GM18511 (cell line): ENCODE measurements around the gene KRTAP13-1.

Source experiments
- ATAC-seq: cut with Tn5 transposase; IDR thresholded peaks from one replicate; pipeline ENCODE4 v1.9.1; 2021; ENCODE audit warnings: mild to moderate bottlenecking, moderate library complexity; ENCODE audit not compliant: unreplicated experiment

Gene KRTAP13-1, protein sequence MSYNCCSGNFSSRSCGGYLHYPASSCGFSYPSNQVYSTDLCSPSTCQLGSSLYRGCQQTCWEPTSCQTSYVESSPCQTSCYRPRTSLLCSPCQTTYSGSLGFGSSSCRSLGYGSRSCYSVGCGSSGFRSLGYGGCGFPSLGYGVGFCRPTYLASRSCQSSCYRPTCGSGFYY

DNA sequence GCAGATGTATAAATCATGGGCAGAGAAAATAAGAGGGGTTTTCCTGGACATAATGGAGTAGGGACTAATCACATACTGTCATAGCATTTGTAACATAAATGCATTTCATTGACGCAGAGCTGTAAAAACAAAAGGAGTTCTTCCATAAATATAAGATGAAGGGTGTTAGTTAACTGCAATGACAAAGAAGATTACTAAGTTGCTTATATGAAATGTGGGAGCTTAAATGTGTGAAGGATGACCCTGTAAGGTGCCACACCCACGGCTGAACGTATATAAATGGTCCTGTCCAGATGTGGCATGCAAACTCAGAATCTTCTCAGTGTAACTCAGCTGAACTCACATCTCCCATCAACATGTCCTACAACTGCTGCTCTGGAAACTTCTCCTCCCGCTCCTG is at the start of gene KRTAP13-1:
KRTAP13-1 (plus strand) TSS at position 301 of the 400 bp plus-strand sequence; CDS start at position 357, 56 bp downstream.
- no peak for ATAC-seq

DNA sequence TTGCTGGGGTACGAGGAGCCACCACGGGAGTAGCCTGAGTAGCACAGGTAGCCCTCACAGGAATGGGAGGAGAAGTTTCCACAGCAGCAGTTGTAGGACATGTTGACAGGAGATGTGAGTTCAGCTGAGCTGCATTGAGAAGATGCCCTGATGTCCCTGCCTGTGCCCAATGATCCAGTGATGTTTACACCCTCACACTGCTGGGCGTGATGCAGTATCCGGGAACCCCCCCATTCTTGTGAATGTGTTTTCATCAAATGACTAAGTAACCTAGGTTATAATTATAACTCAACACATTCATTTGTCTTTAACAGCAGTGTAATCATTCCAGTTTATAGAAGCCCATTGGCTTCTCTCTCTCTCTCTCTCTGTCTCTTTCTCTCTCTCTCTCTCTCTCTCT is 47.3 kb upstream of the KRTAP13-1 start, which contains the start of gene KRTAP23-1:
KRTAP23-1 (minus strand) TSS at position 101 of the 400 bp plus-strand sequence; CDS start at position 101, 0 bp downstream.
- no peak for ATAC-seq

DNA sequence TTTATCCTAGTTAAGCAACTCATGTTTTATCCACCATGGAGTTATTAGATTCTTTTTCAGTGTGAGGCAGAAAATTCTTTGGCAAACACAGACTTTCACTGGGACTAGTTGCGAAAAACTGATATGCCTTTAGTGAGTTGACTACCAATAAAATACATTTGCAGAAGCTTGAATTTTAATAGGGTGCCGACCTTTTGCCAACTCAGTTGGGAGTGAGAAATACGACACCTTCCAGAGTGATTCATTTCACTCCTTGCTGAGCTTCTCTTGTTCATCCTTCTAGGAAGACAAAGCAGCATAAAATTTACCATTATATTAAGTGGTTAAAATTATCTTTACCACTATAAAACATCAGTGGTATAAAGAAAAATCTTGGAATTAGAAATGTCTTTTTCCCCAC is 46.3 kb upstream of the KRTAP13-1 start:
- ATAC-seq, result no peak

DNA sequence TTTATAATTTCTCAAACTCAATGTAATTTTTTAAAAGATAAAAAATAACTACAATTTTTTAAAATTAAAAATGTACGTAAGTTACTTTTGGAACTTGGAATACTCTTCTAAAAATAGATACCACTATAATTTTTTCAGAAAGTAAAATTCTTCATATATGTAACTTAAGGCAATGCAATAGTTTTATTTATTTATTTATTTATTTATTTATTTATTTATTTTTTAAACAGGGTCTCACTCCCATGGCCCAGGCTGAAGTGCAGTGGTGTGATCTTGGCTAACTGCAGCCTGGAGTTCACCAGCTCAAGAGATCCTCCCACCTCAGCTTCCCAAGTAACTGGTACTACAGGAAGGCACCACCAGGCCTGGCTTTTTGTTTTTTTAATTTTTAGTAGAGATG is 44.3 kb upstream of the KRTAP13-1 start:
- no peak for ATAC-seq

DNA sequence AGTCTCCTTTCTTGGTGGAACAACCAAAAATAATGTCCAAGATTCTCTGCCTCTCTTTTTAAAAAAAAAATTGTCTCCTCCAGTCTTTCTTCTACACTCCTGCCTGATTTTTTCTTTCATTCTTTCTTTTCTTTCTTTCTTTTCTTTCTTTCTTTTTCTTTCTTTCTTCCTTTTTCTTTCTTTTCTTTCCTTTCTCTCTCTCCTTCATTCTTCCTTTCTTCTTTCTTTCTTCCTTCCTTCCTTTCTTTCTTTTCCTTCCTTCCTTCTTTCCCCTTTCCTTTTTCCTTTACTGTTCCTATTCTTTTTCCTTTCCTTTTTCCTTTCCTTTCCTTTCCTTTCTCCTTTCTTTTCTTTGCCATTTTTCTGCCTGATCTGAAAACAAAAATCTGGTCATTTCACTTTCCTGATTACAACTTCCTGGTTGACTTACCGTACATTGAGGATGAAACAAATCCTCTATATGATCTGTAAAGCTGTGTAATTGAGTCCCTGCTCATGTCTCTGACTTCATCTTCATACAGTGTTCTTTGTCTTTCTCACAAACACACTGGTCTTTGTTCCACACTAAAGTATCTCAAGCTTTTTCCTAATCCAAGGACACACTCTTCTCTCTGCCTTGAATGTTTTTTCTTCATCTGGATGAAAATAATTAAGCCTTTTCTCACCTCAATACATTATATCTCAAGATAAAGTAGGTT is 41.4 kb upstream of the KRTAP13-1 start:
- ATAC-seq, result no peak

DNA sequence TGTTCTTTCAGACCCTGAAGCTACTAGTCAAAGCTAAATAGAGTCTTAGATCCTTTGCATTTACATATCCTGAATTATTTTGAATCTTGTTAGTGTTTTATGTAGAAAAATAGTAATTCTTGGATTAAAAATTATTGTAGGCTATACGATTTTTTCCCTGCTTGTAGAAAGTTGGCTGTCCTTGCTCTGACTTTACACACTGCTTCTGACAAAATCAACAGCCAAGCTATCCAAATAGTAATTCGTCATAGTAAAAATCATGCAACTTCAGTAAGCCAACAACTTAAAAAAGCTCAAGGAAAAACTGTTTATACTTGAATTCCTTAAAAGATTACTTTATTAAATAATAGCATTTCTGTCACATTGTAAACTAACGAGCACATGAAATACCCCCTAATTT is 39.9 kb upstream of the KRTAP13-1 start:
- no peak for ATAC-seq

DNA sequence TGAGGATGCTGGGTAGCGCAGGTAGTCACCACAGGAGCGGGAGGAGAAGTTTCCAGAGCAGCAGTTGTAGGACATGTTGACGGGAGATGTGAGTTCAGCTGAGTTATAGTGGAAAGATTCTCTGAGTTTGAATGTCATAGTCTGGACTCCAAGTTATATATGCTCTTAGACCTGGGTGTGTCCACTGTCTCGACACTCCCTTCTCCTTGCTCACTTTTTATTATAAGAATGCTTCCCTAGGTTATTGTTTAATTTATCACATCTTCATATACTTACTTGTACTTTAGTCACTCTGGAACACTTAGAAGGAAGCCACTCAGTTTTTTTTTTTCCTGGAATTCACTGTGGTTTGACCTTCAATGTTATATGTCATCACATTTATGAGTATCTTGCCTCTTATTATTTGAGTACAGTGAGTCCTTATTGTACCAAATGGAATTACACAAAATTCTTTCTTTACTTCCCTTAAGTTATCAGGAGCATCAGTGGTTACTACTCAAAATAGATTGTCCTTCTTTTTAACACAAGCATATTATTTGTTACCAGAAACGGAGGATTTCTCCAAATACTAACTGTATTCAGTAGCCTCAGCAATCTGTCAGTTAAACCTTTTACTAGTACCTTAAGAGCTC is 23.6 kb upstream of the KRTAP13-1 start, which contains the start of gene KRTAP13-2:
KRTAP13-2 (minus strand) TSS at position 133 of the 632 bp plus-strand sequence; CDS start at position 75, 58 bp downstream.
- no peak for ATAC-seq

DNA sequence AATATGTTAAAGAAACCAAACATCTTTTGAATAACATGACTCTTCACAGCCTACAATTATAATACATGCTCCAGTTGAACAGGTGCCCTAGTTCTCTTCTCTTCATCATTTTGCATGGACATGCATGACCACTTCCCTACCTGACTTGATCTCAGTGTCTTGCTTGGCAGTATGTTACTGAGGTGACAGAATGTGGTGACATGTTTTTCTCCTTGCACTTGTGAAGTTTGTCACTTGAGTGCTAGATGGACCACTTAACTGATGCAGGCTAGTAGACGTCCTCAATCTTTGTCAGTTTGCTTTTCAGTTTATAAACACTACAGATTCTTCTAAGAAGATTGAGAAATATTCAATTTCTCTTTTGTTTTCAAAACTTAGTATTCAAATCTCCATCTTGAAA is 13.6 kb upstream of the KRTAP13-1 start:
- no peak for ATAC-seq

DNA sequence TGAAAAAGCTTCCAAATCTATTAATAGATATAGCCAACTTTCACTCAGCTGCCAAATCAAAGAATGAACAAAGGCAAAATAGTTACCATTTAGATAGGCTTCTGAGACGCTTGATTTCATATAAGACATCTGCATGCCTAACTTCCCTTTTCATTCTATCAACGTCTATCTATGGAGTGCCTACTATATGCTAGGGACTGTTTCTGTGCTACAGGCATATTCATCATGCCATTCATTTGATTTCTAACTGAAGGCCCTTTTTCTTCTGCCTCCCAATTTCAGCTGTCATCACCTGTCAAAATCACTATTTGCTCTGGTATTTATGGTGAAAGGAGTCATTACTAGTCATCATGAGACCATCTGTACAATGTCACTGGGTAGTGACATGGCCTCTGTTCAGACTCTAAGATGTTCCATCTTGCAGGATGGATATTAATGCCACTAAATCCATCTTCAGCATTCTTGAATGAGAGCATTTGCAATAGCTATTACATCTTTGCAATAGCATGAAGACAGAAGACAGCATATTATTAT is 4.3 kb upstream of the KRTAP13-1 start:
- ATAC-seq, result no peak

DNA sequence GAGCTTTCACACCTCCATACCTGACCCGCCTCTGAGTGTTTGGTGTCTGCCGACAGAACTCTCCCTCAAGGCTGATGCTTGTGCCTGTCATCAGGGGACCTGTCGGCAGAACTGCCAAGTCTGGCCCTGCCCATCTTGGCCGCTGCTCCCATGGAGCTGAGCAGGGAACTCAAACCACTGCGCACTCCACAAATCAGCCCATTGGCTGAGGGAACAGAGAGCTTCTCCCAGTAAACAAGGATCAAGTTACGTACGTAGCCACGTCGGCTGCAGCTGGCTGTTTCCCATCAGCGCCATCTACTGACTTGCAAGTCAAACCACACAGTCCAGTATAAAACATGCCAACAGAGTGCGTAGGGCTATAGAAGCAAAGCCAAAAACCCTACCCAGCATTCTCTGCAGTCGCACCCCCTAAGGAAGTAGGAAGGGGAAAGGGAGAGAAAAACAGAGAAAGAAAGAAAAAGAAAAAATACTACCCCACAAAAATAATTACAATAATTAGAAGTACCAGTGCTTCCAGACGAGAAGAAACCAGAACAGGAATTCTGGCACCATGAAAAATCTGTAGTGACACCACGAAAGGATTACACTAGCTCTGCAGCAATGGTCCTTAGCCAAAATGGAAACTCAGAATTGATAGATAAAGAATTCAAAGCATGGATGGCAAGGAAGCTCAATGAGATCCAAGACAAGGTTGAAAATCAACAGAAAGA is 13.1 kb downstream of the KRTAP13-1 start:
- no peak for ATAC-seq

DNA sequence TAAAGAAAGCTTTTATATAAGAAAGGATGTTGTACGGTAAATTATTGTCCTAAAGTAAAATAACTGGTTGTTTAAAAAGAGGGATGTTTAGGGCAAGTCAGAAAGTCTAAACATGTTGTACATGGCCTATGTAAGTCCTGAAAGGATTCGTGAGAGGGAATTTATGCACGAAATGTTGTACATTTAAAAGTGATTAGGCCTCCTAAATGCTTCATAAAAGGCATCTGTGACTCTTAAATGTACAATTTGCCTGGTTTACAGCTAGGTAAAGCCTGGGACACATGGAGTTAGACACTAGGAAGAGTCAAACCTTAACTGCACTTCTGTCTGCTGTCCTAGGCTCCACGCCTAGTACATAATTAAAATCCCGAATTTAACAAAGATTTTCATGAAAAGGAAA is 20.2 kb downstream of the KRTAP13-1 start:
- no peak for ATAC-seq

DNA sequence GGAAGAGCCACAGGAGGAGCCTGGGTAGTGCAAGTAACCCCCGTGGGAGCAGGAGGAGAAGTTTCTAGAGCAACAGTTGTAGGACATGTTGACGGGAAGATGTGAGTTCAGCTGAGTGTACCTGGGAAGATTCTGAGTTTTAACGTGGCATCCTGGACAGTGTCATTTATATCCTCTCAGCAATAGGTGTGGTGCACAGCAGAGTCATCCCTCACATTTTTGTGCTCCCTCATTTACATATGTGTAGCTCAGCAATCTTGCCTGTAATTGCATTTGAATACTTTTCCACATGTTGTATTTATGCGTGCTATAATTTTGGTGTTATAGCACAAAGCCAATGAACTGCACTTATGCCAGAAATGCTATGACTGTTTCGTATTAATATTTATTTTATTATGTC is 30.0 kb downstream of the KRTAP13-1 start, which contains the start of gene KRTAP13-3:
KRTAP13-3 (minus strand) TSS at position 101 of the 400 bp plus-strand sequence; CDS start at position 87, 14 bp downstream.
- ATAC-seq, result no peak

DNA sequence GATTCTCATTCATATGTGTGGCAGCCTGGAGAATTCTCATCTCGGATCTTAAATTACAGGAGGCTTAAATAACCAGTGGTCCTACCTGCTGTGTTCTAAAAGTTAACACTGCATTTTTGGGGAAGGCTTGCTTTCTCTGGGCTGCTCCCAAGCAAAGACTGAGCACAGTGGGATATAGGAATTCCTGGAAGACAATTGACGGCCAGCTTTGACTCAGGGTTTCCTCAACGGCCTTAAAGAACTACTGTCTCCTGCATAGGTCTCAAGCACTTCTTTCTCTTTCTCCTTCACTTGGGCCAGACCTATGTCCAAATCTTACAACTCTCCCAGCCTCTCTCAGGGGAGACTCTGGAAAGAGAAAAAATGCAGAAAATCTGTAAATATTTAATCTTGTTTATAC is 30.9 kb downstream of the KRTAP13-1 start:
- ATAC-seq, result no peak

DNA sequence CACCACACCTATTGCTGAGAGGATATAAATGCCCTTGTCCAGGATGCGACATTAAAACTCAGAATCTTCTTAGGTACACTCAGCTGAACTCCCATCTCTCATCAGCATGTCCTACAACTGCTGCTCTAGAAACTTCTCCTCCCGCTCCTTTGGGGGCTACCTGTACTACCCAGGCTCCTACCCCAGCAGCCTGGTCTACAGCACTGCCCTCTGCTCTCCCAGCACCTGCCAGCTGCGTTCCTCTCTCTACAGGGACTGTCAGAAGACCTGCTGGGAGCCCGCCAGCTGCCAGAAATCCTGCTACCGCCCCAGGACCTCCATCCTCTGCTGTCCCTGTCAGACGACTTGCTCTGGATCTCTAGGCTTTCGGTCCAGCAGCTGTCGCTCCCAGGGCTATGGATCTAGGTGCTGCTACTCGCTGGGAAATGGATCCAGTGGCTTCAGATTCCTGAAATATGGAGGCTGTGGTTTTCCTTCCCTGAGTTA is 34.4 kb downstream of the KRTAP13-1 start, which contains the start of gene KRTAP13-4:
KRTAP13-4 (plus strand) TSS at position 51 of the 486 bp plus-strand sequence; CDS start at position 107, 56 bp downstream.
- ATAC-seq, result no peak

DNA sequence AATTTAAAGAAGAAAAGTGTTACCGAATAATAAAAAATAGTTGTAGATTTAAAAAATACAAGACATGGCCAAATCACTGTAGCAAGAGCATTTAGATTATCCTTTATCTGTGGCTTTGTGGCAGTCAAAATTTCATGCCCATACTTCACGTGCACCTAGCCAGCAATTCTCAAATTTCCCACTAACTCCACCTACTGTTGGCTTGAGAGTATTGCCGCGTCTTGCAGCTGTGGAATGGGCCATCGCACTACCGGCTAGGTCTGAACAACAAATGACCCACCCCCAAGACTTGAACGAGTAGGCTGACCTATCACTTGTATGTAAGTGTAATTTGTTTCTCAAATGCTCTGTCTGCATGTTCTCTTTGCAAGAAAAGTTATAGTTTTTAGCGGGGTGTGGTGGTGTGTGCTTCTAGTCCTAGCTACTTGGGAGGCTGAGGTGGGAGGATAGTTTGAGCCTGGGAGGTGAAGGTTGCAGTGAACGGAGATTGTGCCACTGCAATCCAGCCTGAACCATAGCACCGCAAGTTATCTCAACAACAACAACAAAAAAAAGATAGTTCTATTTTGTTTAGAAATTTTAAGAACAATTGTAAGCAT is 38.3 kb downstream of the KRTAP13-1 start:
- no peak for ATAC-seq

DNA sequence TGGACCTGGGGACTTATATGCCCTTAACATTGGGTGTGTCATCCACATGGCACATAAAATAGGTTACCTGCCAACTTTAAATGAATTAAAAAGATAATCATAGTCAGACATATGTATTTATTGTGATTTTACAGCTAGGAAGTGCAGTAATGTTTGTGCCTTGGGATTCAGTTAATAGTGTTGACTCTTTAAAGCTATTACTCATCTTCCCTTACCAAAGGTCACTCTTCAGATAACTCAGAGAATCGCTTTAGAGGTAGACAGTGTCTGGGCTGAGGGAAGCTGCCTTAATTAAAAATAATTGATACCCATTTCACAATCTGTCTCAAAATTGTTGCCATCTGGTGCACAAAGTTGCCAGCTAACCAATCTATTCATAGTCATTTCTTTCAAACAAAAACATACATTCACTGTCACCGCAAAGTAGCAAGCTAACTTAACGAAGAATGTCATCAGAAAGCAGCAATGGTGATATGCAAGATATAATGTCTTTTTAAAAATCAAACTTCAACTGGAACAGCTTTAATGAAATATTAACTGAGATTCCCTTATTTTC is 41.3 kb downstream of the KRTAP13-1 start:
- no peak for ATAC-seq

DNA sequence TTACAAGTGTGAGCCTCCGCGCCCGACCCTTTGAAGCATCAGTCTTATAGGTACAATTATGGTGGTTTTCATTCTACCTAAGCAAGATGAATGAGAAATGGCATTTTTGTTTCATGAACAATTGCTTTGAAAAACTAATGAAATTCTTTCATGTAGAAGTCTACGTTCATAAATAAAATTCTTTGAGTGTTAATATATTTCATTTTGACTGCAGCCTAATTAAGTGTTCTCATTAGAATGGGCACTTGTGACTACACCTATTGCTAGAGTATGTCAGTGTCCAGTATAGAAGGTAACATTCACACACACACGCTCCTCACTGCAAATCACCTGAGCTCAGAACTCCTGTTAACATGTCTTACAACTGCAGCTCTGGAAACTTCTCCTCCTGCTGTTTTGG is 44.1 kb downstream of the KRTAP13-1 start, which contains the start of gene KRTAP15-1:
KRTAP15-1 (plus strand) TSS at position 301 of the 400 bp plus-strand sequence; CDS start at position 354, 53 bp downstream.
- ATAC-seq, result no peak

DNA sequence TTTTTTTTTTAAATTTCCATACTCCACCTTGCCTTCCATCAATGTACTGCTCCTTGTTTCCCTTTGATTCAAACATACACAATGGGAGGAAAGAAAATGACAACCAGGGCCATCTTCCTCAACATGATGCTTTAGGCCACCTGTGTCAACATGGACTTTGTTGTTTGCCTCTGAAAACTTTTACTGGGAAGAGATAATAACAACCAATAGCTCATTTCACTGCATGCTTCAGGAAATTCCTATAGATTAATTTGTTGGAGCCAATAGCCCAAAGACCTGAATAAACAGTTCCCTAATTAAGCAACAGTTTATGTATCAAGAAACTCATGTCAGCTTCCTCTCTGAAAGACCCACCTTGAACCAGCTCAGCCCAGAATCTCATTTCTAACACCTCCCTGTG is 47.4 kb downstream of the KRTAP13-1 start:
- ATAC-seq, result no peak

DNA sequence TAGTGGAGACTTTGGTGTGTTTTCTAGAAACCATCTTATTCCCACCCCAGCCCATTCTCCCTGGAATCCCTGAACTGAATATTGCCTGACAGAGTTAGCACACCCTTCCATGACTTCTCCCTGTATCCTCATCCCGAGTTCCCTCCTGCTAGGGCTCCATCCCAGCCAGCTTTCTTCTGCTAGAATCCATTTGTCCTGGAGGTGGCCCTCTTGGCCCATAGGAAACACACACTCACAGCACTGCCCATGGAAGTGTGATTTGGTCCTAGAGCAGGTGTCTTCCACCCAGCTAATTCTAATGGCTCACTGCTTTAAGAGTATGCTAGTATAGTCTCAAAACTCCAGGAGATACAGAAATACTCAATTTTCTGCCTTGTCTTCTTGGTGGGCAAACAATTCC is 48.4 kb downstream of the KRTAP13-1 start:
- ATAC-seq, result no peak
